Thoracic aorta (tissue), 2 donors: ENCODE data around the gene SETD2. TPM values are rescaled to one million over a fixed set of nuclear protein-coding genes. Genes with fewer than 3 reads are reported as not detected.

Experiments used
- ATAC-seq: fragments of 150-250 bp; one replicate; pipeline ENCODE4 v1.8.0; 2017; ENCODE audit warnings: low read depth; ENCODE audit not compliant: insufficient number of reproducible peaks, low FRiP score
- DNase-seq: peaks from one replicate; pipeline ENCODE4 v3.0.0-alpha.2; 2020; ENCODE audit warnings: low spot score
- H3K27ac ChIP-seq, 2 donors: fragments of 200-600 bp; sonication (generic); 1 replicate in 1 of 2; 2 replicates in 1 of 2; pipeline ENCODE4 v1.5.1; 2016; ENCODE audit warnings: mild to moderate bottlenecking in 2 of 2, moderate library complexity in 2 of 2
- H3K27me3 ChIP-seq: fragments of 200-600 bp; sonication (generic); replicated peaks from 2 replicates; pipeline ENCODE4 v1.6.0; 2016; ENCODE audit warnings: mild to moderate bottlenecking; ENCODE audit not compliant: insufficient read depth
- H3K36me3 ChIP-seq: fragments of 200-600 bp; sonication (generic); one replicate; pipeline ENCODE4 v1.5.1; 2016
- H3K4me1 ChIP-seq, 2 donors: fragments of 200-600 bp; sonication (generic); 1 replicate in 1 of 2; 2 replicates in 1 of 2; pipeline versions ENCODE4 v1.5.1 to v1.6.0; 2016; ENCODE audit warnings: low read depth in 2 of 2, mild to moderate bottlenecking in 1 of 2; ENCODE audit not compliant: control insufficient read depth in 1 of 2
- H3K4me3 ChIP-seq: fragments of 200-600 bp; sonication (generic); 2 replicates; pipeline ENCODE4 v1.5.1; 2016; ENCODE audit warnings: mild to moderate bottlenecking
- H3K9me3 ChIP-seq: fragments of 200-600 bp; sonication (generic); 2 replicates; pipeline ENCODE4 v1.5.1; 2016
- CTCF ChIP-seq: fragments of 200-600 bp; sonication (generic); IDR thresholded peaks from one replicate; pipeline ENCODE4 v1.5.1; 2019; ENCODE audit warnings: antibody characterized with exemption
- total RNA-seq, 2 donors: library from RNA; depleted of rRNA; stranded (reverse); fragments of >200 nt; gene quantifications; one replicate each; pipeline versions ENCODE4 v1.1.0 to v1.2.3, GENCODE V29; 2016

The SETD2 gene
- total RNA-seq, 2 donors from 2014 or later: 44.3 to 78.9 TPM

- H3K36me3 ChIP-seq: peaks cover 31% of the 10 kb centered on the region
- no peak for TF ChIP-seq CTCF
- peaks cover 0 to 6% of the 10 kb centered on the region in 2 donors for H3K4me1 ChIP-seq
Observed at GRCh38 chr3:47017504-47018268, 146.2 kb downstream of the SETD2 start.

GRCh38 chr3:47016934-47017435 lies 146.9 kb downstream of the SETD2 start:
- ATAC-seq (no peak), DNase-seq (no peak)
- TF ChIP-seq CTCF: no peak
- Histone ChIP-seq H3K27ac (no peak overlapping the region), H3K4me3 (no peak overlapping the region), H3K4me1 (no peaks in the 10 kb centered on the region), H3K27me3 (no peaks in the 10 kb centered on the region), H3K36me3 (peaks cover 31% of the 10 kb centered on the region), H3K9me3 (no peaks in the 10 kb centered on the region)

More at GRCh38 chr3:47017504-47018268, 146.2 kb downstream of the SETD2 start:
- Histone ChIP-seq H3K27ac (no peak overlapping the region), H3K27me3 (no peaks in the 10 kb centered on the region), H3K4me3 (no peak overlapping the region), H3K9me3 (no peaks in the 10 kb centered on the region)
- DNase-seq: no peak
- ATAC-seq: no peak

GRCh38 chr3:47016086-47016933 lies 147.6 kb downstream of the SETD2 start:
- Histone ChIP-seq H3K27ac (no peak overlapping the region), H3K4me1 (no peaks in the 10 kb centered on the region), H3K27me3 (no peaks in the 10 kb centered on the region), H3K36me3 (peaks cover 31% of the 10 kb centered on the region), H3K4me3 (no peak overlapping the region), H3K9me3 (no peaks in the 10 kb centered on the region)
- TF ChIP-seq CTCF: no peak
- ATAC-seq: no peak
- DNase-seq: no peak

- peaks cover 31% of the 10 kb centered on the region for H3K36me3 ChIP-seq
- H3K27ac ChIP-seq: no peak overlapping the region
- H3K4me3 ChIP-seq: no peak overlapping the region
- no peaks in the 10 kb centered on the region for H3K9me3 ChIP-seq
- peaks cover 0 to 3% of the 10 kb centered on the region in 2 donors for H3K4me1 ChIP-seq
- H3K27me3 ChIP-seq: no peaks in the 10 kb centered on the region
- DNase-seq (no peak), ATAC-seq (no peak)
- TF ChIP-seq CTCF: no peak
Observed at GRCh38 chr3:47015151-47015550, 148.8 kb downstream of the SETD2 start.

- Histone ChIP-seq H3K9me3 (no peaks in the 10 kb centered on the region), H3K4me3 (no peak overlapping the region), H3K36me3 (peaks cover 28% of the 10 kb centered on the region), H3K4me1 (peaks cover 0 to 9% of the 10 kb centered on the region in 2 donors), H3K27ac (no peak overlapping the region), H3K27me3 (no peaks in the 10 kb centered on the region)
- DNase-seq: no peak
- TF ChIP-seq CTCF: no peak
- no peak for ATAC-seq
Observed at GRCh38 chr3:47014036-47014435, 149.9 kb downstream of the SETD2 start.
